HepG2 (cell line): ENCODE results near the gene ERLEC1. TPM values are rescaled to one million over a fixed set of nuclear protein-coding genes. Genes with fewer than 3 reads are reported as not detected.

Experiments
- ATAC-seq: fragments of 200-7000 bp; cut with Tn5 transposase; 3 replicates; pipeline ENCODE4 v1.9.1; 2020; ENCODE audit warnings: mild to moderate bottlenecking, moderate library complexity
- BruUV-seq: library from RNA; stranded (reverse); fragments of 400-500 nt; replicated peaks from 2 replicates; lab custom pipeline; 2021; lab: Mats Ljungman, UMichigan
- CTCF ChIA-PET: fragments of 300-600 bp; formaldehyde crosslinking; extraction: SDS; loops from one replicate; lab custom pipeline; 2021; ENCODE audit warnings: low total read pairs, inconsistent platforms, low intra/inter-chr PET ratio; lab: Yijun Ruan, JAX
- POLR2A ChIA-PET: fragments of 350-600 bp; sonication (Branson Sonifier 250); formaldehyde crosslinking; loops from one replicate; lab custom pipeline; 2020; ENCODE audit warnings: antibody characterized with exemption, inconsistent platforms; lab: Yijun Ruan, JAX
- DNase-seq: peaks from one replicate; pipeline ENCODE4 v3.0.0-alpha.2; 2015; ENCODE audit warnings: low spot score
- FAIRE-seq: peaks from 3 replicates; lab custom pipeline; 2011; peaks lifted over from hg19 to GRCh38; lab: Jason Lieb, UNC
- H2AFZ ChIP-seq: one replicate; pipeline ENCODE4 v1.6.1; 2011; ENCODE audit warnings: low read length, inconsistent platforms
- H3K27ac ChIP-seq: fragments of 300-600 bp; 3 replicates; pipeline ENCODE4 v1.8.0; 2011; ENCODE audit warnings: mixed run types, mild to moderate bottlenecking, mixed read lengths, low read length, inconsistent platforms; ENCODE audit not compliant: insufficient read depth; ENCODE audit errors: extremely low read length
- H3K27me3 ChIP-seq, 2 experiments: fragments of 200-600 bp in 1 of 2; 2 replicates in 1 of 2; 3 replicates in 1 of 2; pipeline versions ENCODE4 v1.6.0 to v1.8.0; 2011; ENCODE audit warnings: low read length in 2 of 2, mild to moderate bottlenecking in 2 of 2, moderate library complexity in 2 of 2, inconsistent platforms in 1 of 2; ENCODE audit not compliant: insufficient read depth in 2 of 2, control insufficient read depth in 1 of 2
- H3K36me3 ChIP-seq, 2 experiments: fragments of 200-600 bp in 1 of 2; replicated peaks in 1 of 2; 2 replicates in 1 of 2; 3 replicates in 1 of 2; pipeline versions ENCODE4 v1.5.1 to v1.8.0; 2011; ENCODE audit warnings: low read length in 2 of 2, inconsistent platforms in 1 of 2; ENCODE audit not compliant: insufficient read depth in 2 of 2, control insufficient read depth in 1 of 2
- H3K4me1 ChIP-seq: 2 replicates; pipeline ENCODE4 v1.5.1; 2012; ENCODE audit warnings: low read length, inconsistent platforms; ENCODE audit not compliant: insufficient read depth
- H3K4me2 ChIP-seq: 2 replicates; pipeline ENCODE4 v1.6.0; 2011; ENCODE audit warnings: low read depth, low read length, inconsistent platforms
- H3K4me3 ChIP-seq, 3 experiments: fragments of 200-600 bp in 1 of 3; sonication (generic), shearing (Covaris generic) in 1 of 3; replicated peaks in 1 of 3; 2 replicates each; pipeline ENCODE4 v1.5.1; 2011 to 2016; ENCODE audit warnings: low read length in 3 of 3, inconsistent platforms in 2 of 3, low read depth in 2 of 3, mild to moderate bottlenecking in 2 of 3, control low read depth in 1 of 3, mixed read lengths in 1 of 3; ENCODE audit not compliant: insufficient read depth in 1 of 3
- H3K79me2 ChIP-seq: one replicate; pipeline ENCODE4 v1.6.1; 2011; ENCODE audit warnings: low read length, inconsistent platforms; ENCODE audit not compliant: insufficient read depth
- H3K9ac ChIP-seq: 2 replicates; pipeline ENCODE4 v1.6.0; 2011; ENCODE audit warnings: mild to moderate bottlenecking, low read depth, low read length, inconsistent platforms; ENCODE audit not compliant: insufficient read depth
- H3K9me3 ChIP-seq: 2 replicates; pipeline ENCODE4 v1.5.1; 2012; ENCODE audit warnings: mild to moderate bottlenecking, low read length
- H4K20me1 ChIP-seq: 2 replicates; pipeline ENCODE4 v1.6.0; 2011; ENCODE audit warnings: inconsistent platforms, mild to moderate bottlenecking, low read length, moderate library complexity; ENCODE audit not compliant: insufficient read depth
- HIVEP1 ChIP-seq: sonication (generic); formaldehyde crosslinking; IDR thresholded peaks from 2 replicates; pipeline ENCODE4 v1.4.0; 2020; ENCODE audit warnings: mild to moderate bottlenecking, missing genetic modification reagents
- MAFK ChIP-seq, 2 experiments: IDR thresholded peaks in 1 of 2; conservative IDR thresholded peaks in 1 of 2; 2 replicates each; pipeline ENCODE4 v1.6.1; 2011; ENCODE audit warnings: improper control_type of control experiment in 2 of 2, low read length in 2 of 2
- MLXIP ChIP-seq: sonication (generic); formaldehyde crosslinking; IDR thresholded peaks from 2 replicates; pipeline ENCODE4 v1.9.0; 2021; ENCODE audit warnings: missing genetic modification reagents, borderline replicate concordance
- NCOA1 ChIP-seq: sonication (generic); formaldehyde crosslinking; IDR thresholded peaks from 2 replicates; pipeline ENCODE4 v1.9.0; 2021; ENCODE audit warnings: missing genetic modification reagents
- SKI ChIP-seq: fragments of 450-650 bp; IDR thresholded peaks from one replicate; pipeline ENCODE4 v1.6.1; 2018; ENCODE audit warnings: mild to moderate bottlenecking; ENCODE audit not compliant: partially characterized antibody
- TBL1XR1 ChIP-seq: fragments of 150-350 bp; IDR thresholded peaks from 2 replicates; pipeline ENCODE4 v1.6.1; 2014; ENCODE audit warnings: borderline replicate concordance, low read length; ENCODE audit not compliant: partially characterized antibody
- XBP1 ChIP-seq: sonication (generic); formaldehyde crosslinking; IDR thresholded peaks from 2 replicates; pipeline ENCODE4 v1.5.0; 2020; ENCODE audit warnings: missing genetic modification reagents
- ZFP41 ChIP-seq: sonication (generic); formaldehyde crosslinking; IDR thresholded peaks from 2 replicates; pipeline ENCODE4 v1.4.0; 2020; ENCODE audit warnings: mild to moderate bottlenecking, missing genetic modification reagents, borderline replicate concordance
- ZHX1 ChIP-seq: sonication (generic); formaldehyde crosslinking; IDR thresholded peaks from 2 replicates; pipeline ENCODE4 v1.8.1; 2022; ENCODE audit warnings: low read depth, mild to moderate bottlenecking, missing genetic modification reagents
- ZNF331 ChIP-seq: sonication (generic); formaldehyde crosslinking; IDR thresholded peaks from 2 replicates; pipeline ENCODE4 v1.4.0; 2020; ENCODE audit warnings: missing genetic modification reagents
- ZNF577 ChIP-seq: sonication (generic); formaldehyde crosslinking; IDR thresholded peaks from 2 replicates; pipeline ENCODE4 v1.4.0; 2020; ENCODE audit warnings: mild to moderate bottlenecking, low read depth, missing genetic modification reagents, borderline replicate concordance
- ZNF589 ChIP-seq: sonication (generic); formaldehyde crosslinking; conservative IDR thresholded peaks from 2 replicates; pipeline ENCODE4 v1.8.0; 2022; ENCODE audit warnings: mild to moderate bottlenecking, moderate library complexity, missing genetic modification reagents
- ZNF841 ChIP-seq: sonication (generic); formaldehyde crosslinking; IDR thresholded peaks from 2 replicates; pipeline ENCODE4 v1.8.1; 2023; ENCODE audit warnings: missing genetic modification reagents, borderline replicate concordance
- WGBS: methylation state at CpG from one replicate; pipeline ENCODE4 v1.1.6; 2017; ENCODE audit warnings: low lambda C conversion rate; 5-methylcytosine and 5-hydroxymethylcytosine counted together
- in situ Hi-C: cut with HindIII; loops from 2 replicates; pipeline ENCODE4 v1.10.0; 2017; ENCODE audit warnings: low pct_unique_long_range_greater_than_20kb; ENCODE audit not compliant: extremely low pct_ligation_motif_present
- intact Hi-C: fragments of 100-400 bp; cut with micrococcal nuclease; formaldehyde crosslinking; loops from one replicate; pipeline ENCODE4 v1.10.0; 2022; ENCODE audit not compliant: unreplicated experiment
- polyA plus RNA-seq, 8 experiments: library from polyadenylated mRNA; depleted of rRNA in 3 of 8; stranded (reverse) in 7 of 8; unstranded in 1 of 8; fragments of >200 nt; fragmentation: Illumina TruSeq in 4 of 8; extraction: Trizol in 4 of 8; gene quantifications; 2 replicates each; pipeline versions ENCODE4 v1.2.1 to v1.2.3, GENCODE V29; 2011 to 2016; ENCODE audit warnings: low read depth in 4 of 8, missing spikeins in 1 of 8, mixed read lengths in 1 of 8; ENCODE audit not compliant: insufficient read depth in 1 of 8
- total RNA-seq, 5 experiments: library from RNA; depleted of rRNA; stranded (reverse); fragments of >200 nt; fragmentation: Illumina TruSeq; extraction: Trizol; gene quantifications; 2 replicates each; pipeline ENCODE4 v1.2.3, GENCODE V29; 2016; ENCODE audit warnings: low read depth in 1 of 5

The ERLEC1 gene
- total and polyA plus RNA-seq, 2 of the 13 experiments (the other 11 are each of a cell fraction or from before 2014, with no cell fraction given), result 87.3 to 88.4 TPM

GRCh38 chr2:53753041-53753440, 33.8 kb upstream of the ERLEC1 start (continued):
- no peak for TF ChIP-seq ZHX1 (CRISPR knock-in tag)
- TF ChIP-seq, all 625 proteins: peak for 0

GRCh38 chr2:53755121-53755520, 31.7 kb upstream of the ERLEC1 start:
- WGBS, result 95% methylated on average over 2 of the region's 2 CpGs
- in situ Hi-C loops (no loop called here), intact Hi-C loops (no loop called here)
- BruUV-seq, result no TSS peak
- Histone ChIP-seq H4K20me1 (no peaks in the 10 kb centered on the region), H3K79me2 (no peaks in the 10 kb centered on the region), H3K27ac (no peak overlapping the region), H3K36me3 (peaks cover 6 to 22% of the 10 kb centered on the region in 2 experiments), H3K9ac (no peak overlapping the region), H2AFZ (no peak overlapping the region), H3K4me2 (no peak overlapping the region), H3K9me3 (no peaks in the 10 kb centered on the region), H3K4me1 (no peaks in the 10 kb centered on the region), H3K4me3 (no peak overlapping the region), H3K27me3 (no peaks in the 10 kb centered on the region)
- TF ChIP-seq MAFK (conservative IDR thresholded peaks at IDR 0.05 in 1 of 2, IDR thresholded peaks at IDR 0.05 in 1 of 2; ENCODE audit: low read length in 2 of 2) (no peak), HIVEP1 (CRISPR knock-in tag) (no peak), ZNF841 (CRISPR knock-in tag) (no peak), XBP1 (CRISPR knock-in tag) (no peak), ZNF589 (CRISPR knock-in tag) (no peak), TBL1XR1 (no peak), MLXIP (CRISPR knock-in tag) (no peak), NCOA1 (CRISPR knock-in tag) (no peak), SKI (no peak), ZNF577 (CRISPR knock-in tag) (no peak), ZFP41 (CRISPR knock-in tag) (no peak), ZNF331 (CRISPR knock-in tag) (no peak)
- no peak for ATAC-seq
- CTCF ChIA-PET, result no interaction called here
- no peak for DNase-seq
- POLR2A ChIA-PET, result no interaction called here
- FAIRE-seq, result no peak
